ENCODE data around the gene AKAP12.

- no peak for TF ChIP-seq EP300 (IDR thresholded peaks at IDR 0.05; ENCODE audit: borderline replicate concordance)
- TF ChIP-seq EGR1 (IDR thresholded peaks at IDR 0.05) = no peak
- TF ChIP-seq REST (IDR thresholded peaks at IDR 0.05; ENCODE audit: low read depth) = no peak
- TF ChIP-seq MAX (IDR thresholded peaks at IDR 0.05) = no peak
- no peak for TF ChIP-seq TAF1 (IDR thresholded peaks at IDR 0.05; ENCODE audit: low read depth)
- TF ChIP-seq RAD21 (IDR thresholded peaks at IDR 0.05; ENCODE audit: low read depth) = no peak
- no peak for TF ChIP-seq USF1 (IDR thresholded peaks at IDR 0.05)
- TF ChIP-seq YY1 (IDR thresholded peaks at IDR 0.05; ENCODE audit: low read depth) = no peak
- no peak for TF ChIP-seq CREB1 (IDR thresholded peaks at IDR 0.05; ENCODE audit: low read depth)
- no peak for TF ChIP-seq FOXM1 (IDR thresholded peaks at IDR 0.05; ENCODE audit: borderline replicate concordance, low read depth)
- no peak for TF ChIP-seq NFIC (IDR thresholded peaks at IDR 0.05)
- no peak for TF ChIP-seq TEAD4 (IDR thresholded peaks at IDR 0.05)
- TF ChIP-seq ZBTB7A (IDR thresholded peaks at IDR 0.05; ENCODE audit: low read depth) = no peak
- TF ChIP-seq CEBPB (IDR thresholded peaks at IDR 0.05) = no peak
These were observed 101.9 kb downstream of the AKAP12 start for GRCh38 chr6:151341476-151342195.
